ENCODE data around the gene PJA1. TPM values are rescaled to one million over a fixed set of nuclear protein-coding genes. Genes with fewer than 3 reads are reported as not detected.
A peak's percentile ranks its signal among the peaks of the same experiment; 100 is the strongest.

PJA1 gene
- total RNA-seq, 2 donors from 2014 or later = 32.0 to 32.6 TPM

GRCh38 chrX:69148946-69149345 lies 16.3 kb downstream of the PJA1 start:
- H3K9ac ChIP-seq (ENCODE audit: extremely low read depth, low read length, poor library complexity, severe bottlenecking) = no peak overlapping the region
- H3K27ac ChIP-seq (ENCODE audit: low read depth, low read length) = no peak overlapping the region
- Mint-ChIP-seq H3K27ac (no peak overlapping the region), H3K36me3 (ENCODE audit: low read depth) (no peaks in the 10 kb centered on the region), H3K27me3 (ENCODE audit: insufficient read depth) (no peaks in the 10 kb centered on the region), H3K9me3 (peaks cover 42% of the 10 kb centered on the region), H3K4me3 (no peak overlapping the region), H3K4me1 (peaks cover 23% of the 10 kb centered on the region)
- no peak overlapping the region for H3K4me3 ChIP-seq (ENCODE audit: low read length)
- no peaks in the 10 kb centered on the region for H3K36me3 ChIP-seq (ENCODE audit: control insufficient read depth, insufficient read depth, low read length)
- 80 to 98% methylated on average over 1 to 4 of the region's 5 CpGs for WGBS, 2 experiments (ENCODE audit: insufficient coverage in 1 of 2, insufficient read length in 1 of 2)
- no peak for TF ChIP-seq CTCF (conservative IDR thresholded peaks at IDR 0.05)
- peak; percentile 47 for DNase-seq
- no peaks in the 10 kb centered on the region for H3K4me1 ChIP-seq (ENCODE audit: control insufficient read depth, insufficient read depth, low read length)
- H3K9me3 ChIP-seq (ENCODE audit: control insufficient read depth, low read length) = no peaks in the 10 kb centered on the region
- no peaks in the 10 kb centered on the region for H3K27me3 ChIP-seq (ENCODE audit: control insufficient read depth, insufficient read depth, low read length, poor library complexity, severe bottlenecking)

DNA sequence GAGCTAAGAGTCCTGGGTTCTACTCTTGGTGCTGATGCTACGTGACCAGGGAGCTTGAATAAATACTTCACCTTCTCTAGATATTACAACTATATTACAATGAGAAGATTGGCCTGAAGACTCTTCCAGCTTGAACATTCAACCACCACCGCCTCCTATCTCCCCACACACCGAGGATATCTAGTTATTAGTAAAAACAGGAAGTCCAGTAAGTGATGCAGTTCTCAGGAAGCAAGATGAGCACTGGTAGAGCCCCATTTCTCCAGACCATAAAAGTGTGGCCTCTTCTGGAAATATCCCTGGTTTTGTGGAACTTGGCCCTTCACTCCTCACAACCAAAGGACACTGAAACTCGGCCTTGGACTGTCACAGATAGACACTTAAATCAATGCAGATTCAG lies 18.5 kb downstream of the PJA1 start:
- peaks cover 52% of the 10 kb centered on the region for H3K9me3 Mint-ChIP-seq
- WGBS, 2 experiments (ENCODE audit: insufficient coverage in 1 of 2, insufficient read length in 1 of 2) = 89 to 100% methylated on average over 1 to 3 of the region's 4 CpGs

GRCh38 chrX:69145714-69146113 lies 19.5 kb downstream of the PJA1 start:
- Histone ChIP-seq H3K4me3 (ENCODE audit: low read length) (no peak overlapping the region), H3K9ac (ENCODE audit: extremely low read depth, low read length, poor library complexity, severe bottlenecking) (no peak overlapping the region), H3K27me3 (ENCODE audit: control insufficient read depth, insufficient read depth, low read length, poor library complexity, severe bottlenecking) (no peaks in the 10 kb centered on the region), H3K36me3 (ENCODE audit: control insufficient read depth, insufficient read depth, low read length) (no peaks in the 10 kb centered on the region), H3K4me1 (ENCODE audit: control insufficient read depth, insufficient read depth, low read length) (no peaks in the 10 kb centered on the region), H3K27ac (ENCODE audit: low read depth, low read length) (no peak overlapping the region), H3K9me3 (ENCODE audit: control insufficient read depth, low read length) (no peaks in the 10 kb centered on the region)
- Mint-ChIP-seq H3K9me3 (peaks cover 58% of the 10 kb centered on the region), H3K27ac (no peak overlapping the region), H3K4me1 (peaks cover 21% of the 10 kb centered on the region), H3K27me3 (ENCODE audit: insufficient read depth) (no peaks in the 10 kb centered on the region), H3K4me3 (no peak overlapping the region), H3K36me3 (ENCODE audit: low read depth) (no peaks in the 10 kb centered on the region)
- no peak for TF ChIP-seq CTCF (conservative IDR thresholded peaks at IDR 0.05)
- DNase-seq = peak; percentile 17
- 95 to 100% methylated on average over 2 to 5 of the region's 5 CpGs for WGBS, 2 experiments (ENCODE audit: insufficient coverage in 1 of 2, insufficient read length in 1 of 2)

More for the DNA sequence above, 18.5 kb downstream of the PJA1 start:
- no peaks in the 10 kb centered on the region for H3K27me3 ChIP-seq (ENCODE audit: control insufficient read depth, insufficient read depth, low read length, poor library complexity, severe bottlenecking)
- no peak for TF ChIP-seq CTCF (conservative IDR thresholded peaks at IDR 0.05)
- peaks cover 25% of the 10 kb centered on the region for H3K4me1 Mint-ChIP-seq
- H3K27ac ChIP-seq (ENCODE audit: low read depth, low read length) = no peak overlapping the region
- no peak overlapping the region for H3K27ac Mint-ChIP-seq
- H3K9ac ChIP-seq (ENCODE audit: extremely low read depth, low read length, poor library complexity, severe bottlenecking) = no peak overlapping the region
- no peaks in the 10 kb centered on the region for H3K36me3 ChIP-seq (ENCODE audit: control insufficient read depth, insufficient read depth, low read length)
- no peaks in the 10 kb centered on the region for H3K4me1 ChIP-seq (ENCODE audit: control insufficient read depth, insufficient read depth, low read length)
- DNase-seq = peak; percentile 9
- H3K4me3 ChIP-seq (ENCODE audit: low read length) = no peak overlapping the region
- no peaks in the 10 kb centered on the region for H3K36me3 Mint-ChIP-seq (ENCODE audit: low read depth)
- H3K9me3 ChIP-seq (ENCODE audit: control insufficient read depth, low read length) = no peaks in the 10 kb centered on the region
- H3K27me3 Mint-ChIP-seq (ENCODE audit: insufficient read depth) = no peaks in the 10 kb centered on the region
- H3K4me3 Mint-ChIP-seq = no peak overlapping the region

Data from endodermal cell (in vitro differentiated cells).